BLaER1 (cell line): Measurements from ENCODE around the gene ILKAP.

Experiments
- H3K27ac ChIP-seq: shearing (Covaris generic); formaldehyde crosslinking; 2 replicates; pipeline ENCODE4 v1.8.1; 2022
- H3K27me3 ChIP-seq: shearing (Covaris generic); formaldehyde crosslinking; 2 replicates; pipeline ENCODE4 v1.8.1; 2022
- H3K36me3 ChIP-seq: shearing (Covaris generic); formaldehyde crosslinking; 2 replicates; pipeline ENCODE4 v1.8.1; 2022
- H3K4me1 ChIP-seq: shearing (Covaris generic); formaldehyde crosslinking; 2 replicates; pipeline ENCODE4 v1.8.1; 2022
- H3K4me2 ChIP-seq: shearing (Covaris generic); formaldehyde crosslinking; 2 replicates; pipeline ENCODE4 v1.8.1; 2022
- H3K4me3 ChIP-seq: shearing (Covaris generic); formaldehyde crosslinking; 2 replicates; pipeline ENCODE4 v1.8.1; 2022
- H3K9ac ChIP-seq: shearing (Covaris generic); formaldehyde crosslinking; 2 replicates; pipeline ENCODE4 v1.8.1; 2022
- H3K9me3 ChIP-seq: shearing (Covaris generic); formaldehyde crosslinking; 2 replicates; pipeline ENCODE4 v1.8.1; 2022
- H4K20me1 ChIP-seq: shearing (Covaris generic); formaldehyde crosslinking; 2 replicates; pipeline ENCODE4 v1.8.1; 2022
- Cebpa-rat ChIP-seq: shearing (Covaris generic); IDR thresholded peaks from 2 replicates; pipeline ENCODE4 v1.8.1; 2022

ILKAP gene

GRCh38 chr2:238128061-238128440 lies 75.4 kb downstream of the ILKAP start:
- H3K4me3 ChIP-seq = no peak overlapping the region
- H3K4me1 ChIP-seq = peaks cover 75% of the 10 kb centered on the region
- peak overlapping the region; percentile 63 for H3K4me2 ChIP-seq
- no peaks in the 10 kb centered on the region for H3K9me3 ChIP-seq
- H3K36me3 ChIP-seq = no peaks in the 10 kb centered on the region
- no peaks in the 10 kb centered on the region for H3K27me3 ChIP-seq
- no peak for TF ChIP-seq Cebpa-rat
- H3K27ac ChIP-seq = no peak overlapping the region
- no peak overlapping the region for H3K9ac ChIP-seq
- H4K20me1 ChIP-seq = no peaks in the 10 kb centered on the region

GRCh38 chr2:238127165-238128060 lies 76.1 kb downstream of the ILKAP start:
- 0 out of 2 replicates have a peak overlapping the region, but pooled peaks have one; percentile 24 for H3K9ac ChIP-seq
- H3K4me3 ChIP-seq = no peak overlapping the region
- no peaks in the 10 kb centered on the region for H3K9me3 ChIP-seq
- H3K36me3 ChIP-seq = no peaks in the 10 kb centered on the region
- no peak for TF ChIP-seq Cebpa-rat
- H3K4me1 ChIP-seq = peaks cover 75% of the 10 kb centered on the region
- H3K27me3 ChIP-seq = no peaks in the 10 kb centered on the region
- peak overlapping the region; percentile 55 for H3K27ac ChIP-seq
- H3K4me2 ChIP-seq = peak overlapping the region; percentile 63
- no peaks in the 10 kb centered on the region for H4K20me1 ChIP-seq

GRCh38 chr2:238126775-238127164 lies 76.7 kb downstream of the ILKAP start:
- Histone ChIP-seq H4K20me1 (no peaks in the 10 kb centered on the region), H3K9me3 (no peaks in the 10 kb centered on the region), H3K27me3 (no peaks in the 10 kb centered on the region), H3K4me1 (peaks cover 73% of the 10 kb centered on the region), H3K27ac (no peak overlapping the region; the same call in 1 of the 2 replicates), H3K36me3 (no peaks in the 10 kb centered on the region), H3K9ac (0 out of 2 replicates have a peak overlapping the region, but pooled peaks have one; percentile 24), H3K4me2 (peak overlapping the region; percentile 63), H3K4me3 (no peak overlapping the region)
- no peak for TF ChIP-seq Cebpa-rat

- no peaks in the 10 kb centered on the region for H3K36me3 ChIP-seq
Observed at GRCh38 chr2:238126338-238126737, 77.2 kb downstream of the ILKAP start.

GRCh38 chr2:238125127-238125885 lies 78.2 kb downstream of the ILKAP start:
- H3K4me3 ChIP-seq = no peak overlapping the region
- H3K4me2 ChIP-seq = no peak overlapping the region
- H3K27ac ChIP-seq = no peak overlapping the region
- no peak overlapping the region for H3K9ac ChIP-seq
- peaks cover 67% of the 10 kb centered on the region for H3K4me1 ChIP-seq
- H3K27me3 ChIP-seq = no peaks in the 10 kb centered on the region
- H3K9me3 ChIP-seq = no peaks in the 10 kb centered on the region
- no peaks in the 10 kb centered on the region for H3K36me3 ChIP-seq
- H4K20me1 ChIP-seq = no peaks in the 10 kb centered on the region
- TF ChIP-seq Cebpa-rat = no peak

More at GRCh38 chr2:238126338-238126737, 77.2 kb downstream of the ILKAP start:
- Histone ChIP-seq H4K20me1 (no peaks in the 10 kb centered on the region), H3K4me1 (peaks cover 69% of the 10 kb centered on the region), H3K9me3 (no peaks in the 10 kb centered on the region), H3K27ac (no peak overlapping the region), H3K27me3 (no peaks in the 10 kb centered on the region), H3K9ac (no peak overlapping the region), H3K4me3 (no peak overlapping the region), H3K4me2 (no peak overlapping the region)
- TF ChIP-seq Cebpa-rat = no peak

GRCh38 chr2:238124488-238125126 lies 78.9 kb downstream of the ILKAP start:
- Histone ChIP-seq H3K36me3 (no peaks in the 10 kb centered on the region), H3K4me2 (no peak overlapping the region), H3K27ac (no peak overlapping the region), H3K4me3 (no peak overlapping the region), H3K27me3 (no peaks in the 10 kb centered on the region), H3K9me3 (no peaks in the 10 kb centered on the region), H3K9ac (no peak overlapping the region), H3K4me1 (peaks cover 67% of the 10 kb centered on the region), H4K20me1 (no peaks in the 10 kb centered on the region)
- TF ChIP-seq Cebpa-rat = no peak

- TF ChIP-seq Cebpa-rat = no peak
- no peak overlapping the region for H3K9ac ChIP-seq
Observed at GRCh38 chr2:238123991-238124470, 79.5 kb downstream of the ILKAP start.

GRCh38 chr2:238123218-238123971 lies 80.1 kb downstream of the ILKAP start:
- H3K4me1 ChIP-seq = peaks cover 60% of the 10 kb centered on the region
- no peak for TF ChIP-seq Cebpa-rat
- H3K9me3 ChIP-seq = no peaks in the 10 kb centered on the region

More at GRCh38 chr2:238123991-238124470, 79.5 kb downstream of the ILKAP start:
- Histone ChIP-seq H3K27me3 (no peaks in the 10 kb centered on the region), H3K27ac (no peak overlapping the region), H3K4me1 (peaks cover 64% of the 10 kb centered on the region), H3K36me3 (no peaks in the 10 kb centered on the region), H3K9me3 (no peaks in the 10 kb centered on the region), H4K20me1 (no peaks in the 10 kb centered on the region), H3K4me3 (no peak overlapping the region), H3K4me2 (peak overlapping the region; percentile 60)

More at GRCh38 chr2:238123218-238123971, 80.1 kb downstream of the ILKAP start:
- Histone ChIP-seq H4K20me1 (no peaks in the 10 kb centered on the region), H3K27ac (peak overlapping the region; percentile 18; the same call in 1 of the 2 replicates), H3K27me3 (no peaks in the 10 kb centered on the region), H3K9ac (0 out of 2 replicates have a peak overlapping the region, but pooled peaks have one; percentile 24), H3K4me2 (peak overlapping the region; percentile 60), H3K36me3 (no peaks in the 10 kb centered on the region), H3K4me3 (no peak overlapping the region)
